Stomach (tissue), 9 donors: ENCODE results near the gene IL1R2. TPM values are rescaled to one million over a fixed set of nuclear protein-coding genes. Genes with fewer than 3 reads are reported as not detected.

Experiments
- DNase-seq, 2 donors: peaks; one replicate each; pipeline versions ENCODE4 v3.0.0 to v3.0.0-alpha.2; 2013 to 2019
- H3K27ac ChIP-seq, 5 donors: fragments of 200-600 bp in 4 of 5; sonication (generic) in 4 of 5; one replicate each; pipeline ENCODE4 v1.5.1; 2013 to 2019; ENCODE audit warnings: mild to moderate bottlenecking in 1 of 5, moderate library complexity in 1 of 5
- H3K27me3 ChIP-seq, 3 donors: fragments of 200-600 bp; sonication (generic); one replicate each; pipeline ENCODE4 v1.5.1; 2017 to 2019; ENCODE audit warnings: mixed run types in 1 of 3
- H3K36me3 ChIP-seq, 4 donors: fragments of 200-600 bp; sonication (generic); 1 replicate in 3 of 4; 2 replicates in 1 of 4; pipeline ENCODE4 v1.5.1; 2016 to 2019
- H3K4me1 ChIP-seq, 4 donors: fragments of 200-600 bp; sonication (generic); one replicate each; pipeline ENCODE4 v1.5.1; 2016 to 2019
- H3K4me3 ChIP-seq, 4 donors: fragments of 200-600 bp; sonication (generic) in 3 of 4; one replicate each; pipeline ENCODE4 v1.5.1; 2016 to 2019; ENCODE audit warnings: mild to moderate bottlenecking in 1 of 4
- H3K9me3 ChIP-seq, 4 donors: fragments of 200-600 bp; sonication (generic); one replicate each; pipeline ENCODE4 v1.5.1; 2016 to 2019
- CTCF ChIP-seq, 7 experiments: fragments of 450-650 bp in 4 of 7; fragments of 200-600 bp in 3 of 7; sonication (generic) in 3 of 7; IDR thresholded peaks; one replicate each; pipeline ENCODE4 v1.5.1; 2016 to 2019; ENCODE audit warnings: antibody characterized with exemption in 7 of 7, control low read depth in 2 of 7, mild to moderate bottlenecking in 1 of 7
- EP300 ChIP-seq: sonication (generic); formaldehyde crosslinking; IDR thresholded peaks from one replicate; pipeline ENCODE4 v1.6.1; 2017; ENCODE audit warnings: antibody characterized with exemption
- POLR2A ChIP-seq, 4 donors: fragments of 450-650 bp; IDR thresholded peaks; one replicate each; pipeline ENCODE4 v1.6.1; 2016; ENCODE audit warnings: antibody characterized with exemption in 4 of 4, control low read depth in 2 of 4, mild to moderate bottlenecking in 1 of 4, moderate library complexity in 1 of 4
- POLR2AphosphoS5 ChIP-seq, 3 donors: sonication (generic); formaldehyde crosslinking; IDR thresholded peaks; one replicate each; pipeline ENCODE4 v1.6.1; 2016; ENCODE audit warnings: antibody characterized with exemption in 3 of 3
- WGBS, 5 donors: extraction: QIAGEN DNeasy Blood & Tissue Kit in 3 of 5; methylation state at CpG; one replicate each; pipeline versions ENCODE4 v1.1.5 to v1.1.7; 2013 to 2018; 5-methylcytosine and 5-hydroxymethylcytosine counted together
- intact Hi-C: fragments of 100-400 bp; cut with DNase I; formaldehyde crosslinking; loops from one replicate; pipeline ENCODE4 v1.15.1; 2023; ENCODE audit warnings: low total_unique reads
- polyA plus RNA-seq, 3 donors: library from polyadenylated mRNA; stranded (reverse); fragments of 200-250 nt; gene quantifications; one replicate each; pipeline ENCODE4 v1.2.3, GENCODE V29; 2013
- total RNA-seq, 5 donors: library from RNA; depleted of rRNA; stranded (reverse); fragments of >200 nt; gene quantifications; one replicate each; pipeline versions ENCODE4 v1.1.0 to v1.2.3, GENCODE V29; 2014 to 2016
- donor health status: healthy with polysubstance abuse.
- donor health status: Bipolar disorder and iron deficiency.
- donor health status: healthy.

The IL1R2 gene
- total and polyA plus RNA-seq, 8 donors = 2.3 to 111 (median 24.8) TPM

- TF ChIP-seq POLR2AphosphoS5 (IDR thresholded peaks at IDR 0.05) (no peak), CTCF (IDR thresholded peaks at IDR 0.05) (no peak), POLR2A (IDR thresholded peaks at IDR 0.05) (no peak), EP300 (no peak)
- Histone ChIP-seq H3K27ac (no peak overlapping the region), H3K36me3 (no peaks in the 10 kb centered on the region), H3K27me3 (no peaks in the 10 kb centered on the region), H3K9me3 (no peaks in the 10 kb centered on the region), H3K4me3 (no peak overlapping the region), H3K4me1 (peaks cover 0 to 18% (median 3%) of the 10 kb centered on the region in 4 donors)
- DNase-seq = no peak
- 92 to 98% (median 96%) methylated on average over 10 of the region's 10 CpGs for WGBS, 5 donors
- intact Hi-C loops = no loop called here
Observed at GRCh38 chr2:102009557-102009956, 17.8 kb downstream of the IL1R2 start.

- TF ChIP-seq CTCF (IDR thresholded peaks at IDR 0.05) (no peak), POLR2AphosphoS5 (IDR thresholded peaks at IDR 0.05) (no peak), EP300 (no peak), POLR2A (IDR thresholded peaks at IDR 0.05) (no peak)
- no peaks in the 10 kb centered on the region for H3K36me3 ChIP-seq
- H3K27ac ChIP-seq = peak overlapping the region in 1 of 5 donors; percentile 6
- 64 to 84% (median 74%) methylated on average over 6 of the region's 6 CpGs for WGBS, 5 donors
- peaks cover 0 to 7% (median 3%) of the 10 kb centered on the region in 4 donors for H3K4me1 ChIP-seq
- H3K4me3 ChIP-seq = no peak overlapping the region
- intact Hi-C loops = no loop called here
- H3K27me3 ChIP-seq = no peaks in the 10 kb centered on the region
- no peaks in the 10 kb centered on the region for H3K9me3 ChIP-seq
- no peak for DNase-seq
Observed at GRCh38 chr2:102010902-102011301, 19.1 kb downstream of the IL1R2 start.

- Histone ChIP-seq H3K27me3 (no peaks in the 10 kb centered on the region), H3K4me1 (no peaks in the 10 kb centered on the region), H3K27ac (peak overlapping the region in 1 of 5 donors; percentile 15), H3K4me3 (no peak overlapping the region), H3K9me3 (no peaks in the 10 kb centered on the region), H3K36me3 (no peaks in the 10 kb centered on the region)
- intact Hi-C loops = no loop called here
- TF ChIP-seq POLR2AphosphoS5 (IDR thresholded peaks at IDR 0.05) (no peak), EP300 (no peak), CTCF (IDR thresholded peaks at IDR 0.05) (no peak), POLR2A (IDR thresholded peaks at IDR 0.05) (no peak)
- DNase-seq = no peak
- 71 to 90% (median 83%) methylated on average over 4 of the region's 4 CpGs for WGBS, 5 donors
Observed at GRCh38 chr2:102012061-102012614, 20.4 kb downstream of the IL1R2 start.

GRCh38 chr2:102013206-102014040 is 21.7 kb downstream of the IL1R2 start:
- no peaks in the 10 kb centered on the region for H3K9me3 ChIP-seq
- H3K27ac ChIP-seq = no peak overlapping the region
- no peaks in the 10 kb centered on the region for H3K4me1 ChIP-seq
- TF ChIP-seq EP300 = no peak
- no peak for TF ChIP-seq POLR2A (IDR thresholded peaks at IDR 0.05)
- no peak for TF ChIP-seq CTCF (IDR thresholded peaks at IDR 0.05)
- TF ChIP-seq POLR2AphosphoS5 (IDR thresholded peaks at IDR 0.05) = no peak
- 84 to 91% (median 89%) methylated on average over 5 of the region's 5 CpGs for WGBS, 5 donors
- no peaks in the 10 kb centered on the region for H3K27me3 ChIP-seq
- intact Hi-C loops = no loop called here
- H3K36me3 ChIP-seq = no peaks in the 10 kb centered on the region
- no peak overlapping the region for H3K4me3 ChIP-seq
- DNase-seq = no peak
